ENCODE measurements around the gene RRBP1. TPM values are rescaled to one million over a fixed set of nuclear protein-coding genes. Genes with fewer than 3 reads are reported as not detected.

The RRBP1 gene
- total RNA-seq, 2 experiments from 2014 or later, result 26.4 to 27.2 TPM

DNA sequence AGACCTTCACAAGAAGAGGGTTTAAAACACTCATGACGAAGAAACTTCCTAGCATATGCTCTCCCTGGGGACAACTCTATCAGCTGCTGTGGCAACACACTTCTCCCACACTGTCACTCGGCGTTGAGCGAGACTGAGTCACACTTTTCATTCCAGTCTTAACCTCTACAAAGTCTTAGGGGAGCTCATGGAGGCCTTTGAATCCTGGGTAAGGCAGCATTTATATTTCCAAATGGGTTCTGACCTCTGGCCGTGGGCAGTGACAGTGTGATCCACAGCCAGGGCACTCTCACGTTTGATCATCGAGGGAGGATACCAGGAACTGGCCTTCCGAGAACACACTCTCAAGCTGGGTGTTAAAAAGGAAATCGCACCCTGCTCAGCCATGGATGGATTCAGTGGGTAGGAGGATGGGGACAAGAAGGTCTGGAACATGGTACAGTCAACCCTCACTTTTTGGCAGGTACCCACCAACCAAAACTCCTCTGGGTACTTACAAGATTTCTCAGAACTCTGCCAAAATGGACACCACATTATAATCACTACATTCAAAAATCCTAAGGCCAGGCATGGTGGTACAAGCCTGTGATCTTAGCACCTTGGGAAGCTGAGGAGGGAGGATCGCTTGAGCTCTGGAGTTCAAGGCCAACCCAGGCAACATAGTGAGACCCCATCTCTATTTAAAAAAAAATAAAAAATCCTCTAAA lies 19.6 kb downstream of the RRBP1 start:
- Histone ChIP-seq H3K27me3 (ENCODE audit: control insufficient read depth in 1 of 2, insufficient read depth in 2 of 2, low read length in 2 of 2) (no peaks in the 10 kb centered on the region), H3K27ac (ENCODE audit: low read depth in 1 of 2, low read length in 2 of 2) (no peak overlapping the region), H3K4me1 (ENCODE audit: insufficient read depth, low read length) (peaks cover 19% of the 10 kb centered on the region), H3K36me3 (ENCODE audit: insufficient read depth, low read length) (peaks cover 10% of the 10 kb centered on the region), H3K4me3 (ENCODE audit: low read length) (no peak overlapping the region), H3K9me3 (ENCODE audit: control insufficient read depth in 1 of 2, insufficient read depth in 1 of 2, low read length in 2 of 2) (peaks cover 0 to 21% of the 10 kb centered on the region in 2 experiments)
- ChIA-PET CTCF (no interaction called here), POLR2A (no interaction called here)
- Mint-ChIP-seq H3K27ac (no peak overlapping the region), H3K9me3 (no peaks in the 10 kb centered on the region), H3K36me3 (ENCODE audit: low read depth) (peaks cover 30% of the 10 kb centered on the region), H3K4me3 (no peak overlapping the region), H3K27me3 (no peaks in the 10 kb centered on the region), H3K4me1 (ENCODE audit: low read depth) (peaks cover 26% of the 10 kb centered on the region)
- DNase-seq, result no peak
- TF ChIP-seq CTCF (IDR thresholded peaks at IDR 0.05), result no peak
- ATAC-seq (ENCODE audit: poor library complexity), result no peak
- intact Hi-C loops (cut with DNase I, micrococcal nuclease), result no loop called here

- ChIA-PET POLR2A (no interaction called here), CTCF (no interaction called here)
- Histone ChIP-seq H3K9me3 (ENCODE audit: control insufficient read depth in 1 of 2, insufficient read depth in 1 of 2, low read length in 2 of 2) (peaks cover 0 to 21% of the 10 kb centered on the region in 2 experiments), H3K36me3 (ENCODE audit: insufficient read depth, low read length) (peaks cover 10% of the 10 kb centered on the region), H3K4me1 (ENCODE audit: insufficient read depth, low read length) (peaks cover 19% of the 10 kb centered on the region), H3K27me3 (ENCODE audit: control insufficient read depth in 1 of 2, insufficient read depth in 2 of 2, low read length in 2 of 2) (no peaks in the 10 kb centered on the region), H3K27ac (ENCODE audit: low read depth in 1 of 2, low read length in 2 of 2) (no peak overlapping the region), H3K4me3 (ENCODE audit: low read length) (no peak overlapping the region)
- H3K9me3 Mint-ChIP-seq, result no peaks in the 10 kb centered on the region
- peaks cover 37% of the 10 kb centered on the region for H3K36me3 Mint-ChIP-seq (ENCODE audit: low read depth)
- H3K4me3 Mint-ChIP-seq, result no peak overlapping the region
- H3K27me3 Mint-ChIP-seq, result no peaks in the 10 kb centered on the region
- peaks cover 23% of the 10 kb centered on the region for H3K4me1 Mint-ChIP-seq (ENCODE audit: low read depth)
- no peak overlapping the region for H3K27ac Mint-ChIP-seq
- no peak for TF ChIP-seq CTCF (IDR thresholded peaks at IDR 0.05)
- DNase-seq (no peak), ATAC-seq (ENCODE audit: poor library complexity) (no peak)
- intact Hi-C loops (cut with DNase I, micrococcal nuclease), result no loop called here
Observed at GRCh38 chr20:17661121-17661744, 20.8 kb downstream of the RRBP1 start.

- H3K36me3 Mint-ChIP-seq (ENCODE audit: low read depth), result peaks cover 37% of the 10 kb centered on the region
- H3K4me1 Mint-ChIP-seq (ENCODE audit: low read depth), result peaks cover 17% of the 10 kb centered on the region
- peaks cover 10% of the 10 kb centered on the region for H3K36me3 ChIP-seq (ENCODE audit: insufficient read depth, low read length)
Observed at GRCh38 chr20:17660667-17661066, 21.4 kb downstream of the RRBP1 start.

More at GRCh38 chr20:17660667-17661066, 21.4 kb downstream of the RRBP1 start:
- Histone ChIP-seq H3K4me1 (ENCODE audit: insufficient read depth, low read length) (peaks cover 14% of the 10 kb centered on the region), H3K27me3 (ENCODE audit: control insufficient read depth in 1 of 2, insufficient read depth in 2 of 2, low read length in 2 of 2) (no peaks in the 10 kb centered on the region), H3K4me3 (ENCODE audit: low read length) (no peak overlapping the region), H3K9me3 (ENCODE audit: control insufficient read depth in 1 of 2, insufficient read depth in 1 of 2, low read length in 2 of 2) (peaks cover 0 to 21% of the 10 kb centered on the region in 2 experiments), H3K27ac (ENCODE audit: low read depth in 1 of 2, low read length in 2 of 2) (no peak overlapping the region)
- intact Hi-C loops (cut with DNase I, micrococcal nuclease), result no loop called here
- Mint-ChIP-seq H3K9me3 (no peaks in the 10 kb centered on the region), H3K27ac (no peak overlapping the region), H3K4me3 (no peak overlapping the region), H3K27me3 (no peaks in the 10 kb centered on the region)
- TF ChIP-seq CTCF (IDR thresholded peaks at IDR 0.05), result no peak
- ATAC-seq (ENCODE audit: poor library complexity) (no peak), DNase-seq (no peak)
- ChIA-PET POLR2A (no interaction called here), CTCF (no interaction called here)
